IPS-15b (cell line): ENCODE measurements around the gene USB1.

ENCODE experiments used
- H3K27me3 ChIP-seq: one replicate; pipeline ENCODE4 v1.6.1; 2013; ENCODE audit warnings: low read length; ENCODE audit not compliant: control insufficient read depth, insufficient read depth
- H3K36me3 ChIP-seq: one replicate; pipeline ENCODE4 v1.6.1; 2013; ENCODE audit warnings: low read length; ENCODE audit not compliant: control insufficient read depth, insufficient read depth
- H3K4me1 ChIP-seq: one replicate; pipeline ENCODE4 v1.6.1; 2013; ENCODE audit warnings: mild to moderate bottlenecking, low read length; ENCODE audit not compliant: control insufficient read depth, insufficient read depth
- H3K4me3 ChIP-seq: one replicate; pipeline ENCODE4 v1.5.1; 2013; ENCODE audit warnings: low read depth, low read length
- H3K9ac ChIP-seq: one replicate; pipeline ENCODE4 v1.6.1; 2013; ENCODE audit warnings: low read depth, mild to moderate bottlenecking, low read length
- H3K9me3 ChIP-seq: one replicate; pipeline ENCODE4 v1.6.1; 2013; ENCODE audit warnings: mild to moderate bottlenecking, low read length; ENCODE audit not compliant: control insufficient read depth, insufficient read depth

Gene USB1

GRCh38 chr16:58026139-58026704 lies 25.0 kb downstream of the USB1 start:
- Histone ChIP-seq H3K9me3 (no peaks in the 10 kb centered on the region), H3K27me3 (peaks cover 6% of the 10 kb centered on the region), H3K4me3 (peak overlapping the region; percentile 77), H3K9ac (peak overlapping the region; percentile 70), H3K4me1 (peaks cover 30% of the 10 kb centered on the region), H3K36me3 (peaks cover 3% of the 10 kb centered on the region)

- peak overlapping the region; percentile 77 for H3K4me3 ChIP-seq
- no peaks in the 10 kb centered on the region for H3K9me3 ChIP-seq
- peaks cover 3% of the 10 kb centered on the region for H3K36me3 ChIP-seq
- peaks cover 6% of the 10 kb centered on the region for H3K27me3 ChIP-seq
- peak overlapping the region; percentile 70 for H3K9ac ChIP-seq
- H3K4me1 ChIP-seq = peaks cover 30% of the 10 kb centered on the region
These were observed 25.5 kb downstream of the USB1 start for GRCh38 chr16:58026705-58027160.

GRCh38 chr16:58027161-58027915 lies 26.1 kb downstream of the USB1 start:
- peak overlapping the region; percentile 70 for H3K9ac ChIP-seq
- H3K36me3 ChIP-seq = peaks cover 3% of the 10 kb centered on the region
- H3K4me1 ChIP-seq = peaks cover 27% of the 10 kb centered on the region
- peaks cover 6% of the 10 kb centered on the region for H3K27me3 ChIP-seq
- H3K9me3 ChIP-seq = no peaks in the 10 kb centered on the region
- peak overlapping the region; percentile 77 for H3K4me3 ChIP-seq

- H3K9me3 ChIP-seq = no peaks in the 10 kb centered on the region
- H3K27me3 ChIP-seq = peaks cover 6% of the 10 kb centered on the region
- peak overlapping the region; percentile 24 for H3K4me3 ChIP-seq
- peaks cover 3% of the 10 kb centered on the region for H3K36me3 ChIP-seq
- H3K9ac ChIP-seq = no peak overlapping the region
- H3K4me1 ChIP-seq = peaks cover 20% of the 10 kb centered on the region
These were observed 26.8 kb downstream of the USB1 start for GRCh38 chr16:58027916-58028455.

GRCh38 chr16:58028541-58029070 lies 27.4 kb downstream of the USB1 start:
- Histone ChIP-seq H3K4me3 (peak overlapping the region; percentile 22), H3K9ac (no peak overlapping the region), H3K27me3 (peaks cover 6% of the 10 kb centered on the region), H3K4me1 (peaks cover 15% of the 10 kb centered on the region), H3K36me3 (peaks cover 3% of the 10 kb centered on the region), H3K9me3 (no peaks in the 10 kb centered on the region)

GRCh38 chr16:58029410-58029809 lies 28.2 kb downstream of the USB1 start:
- peaks cover 13% of the 10 kb centered on the region for H3K4me1 ChIP-seq

GRCh38 chr16:58030136-58030840 lies 29.1 kb downstream of the USB1 start:
- Histone ChIP-seq H3K9me3 (no peaks in the 10 kb centered on the region), H3K9ac (no peak overlapping the region), H3K4me3 (no peak overlapping the region), H3K36me3 (peaks cover 6% of the 10 kb centered on the region), H3K27me3 (no peaks in the 10 kb centered on the region), H3K4me1 (peaks cover 12% of the 10 kb centered on the region)

More at GRCh38 chr16:58029410-58029809, 28.2 kb downstream of the USB1 start:
- Histone ChIP-seq H3K9me3 (no peaks in the 10 kb centered on the region), H3K9ac (no peak overlapping the region), H3K27me3 (peaks cover under 1% of the 10 kb centered on the region), H3K36me3 (peaks cover 6% of the 10 kb centered on the region), H3K4me3 (no peak overlapping the region)

- Histone ChIP-seq H3K27me3 (no peaks in the 10 kb centered on the region), H3K9me3 (no peaks in the 10 kb centered on the region), H3K4me3 (no peak overlapping the region), H3K9ac (no peak overlapping the region), H3K36me3 (peaks cover 6% of the 10 kb centered on the region), H3K4me1 (peaks cover 12% of the 10 kb centered on the region)
These were observed 30.0 kb downstream of the USB1 start for GRCh38 chr16:58031016-58031800.

- Histone ChIP-seq H3K9me3 (no peaks in the 10 kb centered on the region), H3K4me1 (peaks cover 12% of the 10 kb centered on the region), H3K4me3 (no peak overlapping the region), H3K27me3 (no peaks in the 10 kb centered on the region), H3K9ac (no peak overlapping the region), H3K36me3 (peaks cover 10% of the 10 kb centered on the region)
These were observed 31.6 kb downstream of the USB1 start for GRCh38 chr16:58032710-58033293.

- Histone ChIP-seq H3K36me3 (peaks cover 14% of the 10 kb centered on the region), H3K9me3 (no peaks in the 10 kb centered on the region), H3K27me3 (no peaks in the 10 kb centered on the region), H3K9ac (no peak overlapping the region), H3K4me1 (no peaks in the 10 kb centered on the region), H3K4me3 (no peak overlapping the region)
These were observed 33.0 kb downstream of the USB1 start for GRCh38 chr16:58034128-58034685.
